Activated CD4-positive, CD25-positive, alpha-beta regulatory T cell treated with anti-CD3 and anti-CD28 coated beads, Interleukin-2, amount 50 U/mL, for 72 hours (primary cell): ENCODE measurements around the gene CAMKMT.
"Not testable (repeated sequence)": the region's sequence is repeated elsewhere in the genome, so short reads cannot be mapped to it uniquely, and the experiment has no call there.

Experiments
- DNase-seq: peaks from one replicate; pipeline ENCODE4 v3.0.0; 2021

CAMKMT gene

GRCh38 chr2:44362207-44363015 lies 664 bp downstream of the CAMKMT start:
- peak; percentile 38 for DNase-seq

- DNase-seq, result no peak
These were observed 2.9 kb downstream of the CAMKMT start for GRCh38 chr2:44364604-44365003.

- DNase-seq, result no peak
These were observed 5.8 kb downstream of the CAMKMT start for GRCh38 chr2:44367591-44367990.

GRCh38 chr2:44369392-44369791 lies 7.6 kb downstream of the CAMKMT start:
- no peak for DNase-seq

- no peak for DNase-seq
These were observed 9.7 kb downstream of the CAMKMT start for GRCh38 chr2:44371445-44371844.

GRCh38 chr2:44372246-44372645 lies 10.5 kb downstream of the CAMKMT start:
- no peak for DNase-seq

GRCh38 chr2:44377486-44377885 lies 15.7 kb downstream of the CAMKMT start:
- no peak for DNase-seq

- not testable (repeated sequence) for DNase-seq
These were observed 23.5 kb downstream of the CAMKMT start for GRCh38 chr2:44385226-44385625.

- no peak for DNase-seq
These were observed 27.1 kb downstream of the CAMKMT start for GRCh38 chr2:44388877-44389276.

GRCh38 chr2:44389895-44390294 lies 28.1 kb downstream of the CAMKMT start:
- no peak for DNase-seq

GRCh38 chr2:44392338-44392943 lies 30.7 kb downstream of the CAMKMT start:
- DNase-seq, result peak; percentile 41

- DNase-seq, result no peak
These were observed 35.9 kb downstream of the CAMKMT start for GRCh38 chr2:44397447-44398175.

- DNase-seq, result no peak
These were observed 36.6 kb downstream of the CAMKMT start for GRCh38 chr2:44398243-44398897.

- DNase-seq, result no peak
These were observed 59.0 kb downstream of the CAMKMT start for GRCh38 chr2:44420725-44421124.

GRCh38 chr2:44424211-44424610 lies 62.5 kb downstream of the CAMKMT start:
- DNase-seq, result no peak

GRCh38 chr2:44429034-44429433 lies 67.3 kb downstream of the CAMKMT start:
- DNase-seq, result no peak

GRCh38 chr2:44430342-44430741 lies 68.6 kb downstream of the CAMKMT start:
- DNase-seq, result no peak

GRCh38 chr2:44433895-44434294 lies 72.1 kb downstream of the CAMKMT start:
- no peak for DNase-seq

GRCh38 chr2:44441200-44441599 lies 79.5 kb downstream of the CAMKMT start:
- DNase-seq, result no peak

GRCh38 chr2:44442019-44442418 lies 80.3 kb downstream of the CAMKMT start:
- no peak for DNase-seq

- DNase-seq, result no peak
These were observed 81.8 kb downstream of the CAMKMT start for GRCh38 chr2:44443517-44443916.

- DNase-seq, result no peak
These were observed 83.1 kb downstream of the CAMKMT start for GRCh38 chr2:44444881-44445280.

- no peak for DNase-seq
These were observed 87.2 kb downstream of the CAMKMT start for GRCh38 chr2:44448860-44449527.
